NCI-H69 (cell line): ENCODE data around the gene EME2.
"Not testable (repeated sequence)": the region's sequence is repeated elsewhere in the genome, so short reads cannot be mapped to it uniquely, and the experiment has no call there.

Experiments used
- DNase-seq: peaks from one replicate; lab custom pipeline; 2025; lab: John Stamatoyannopoulos, UW

EME2 gene, protein sequence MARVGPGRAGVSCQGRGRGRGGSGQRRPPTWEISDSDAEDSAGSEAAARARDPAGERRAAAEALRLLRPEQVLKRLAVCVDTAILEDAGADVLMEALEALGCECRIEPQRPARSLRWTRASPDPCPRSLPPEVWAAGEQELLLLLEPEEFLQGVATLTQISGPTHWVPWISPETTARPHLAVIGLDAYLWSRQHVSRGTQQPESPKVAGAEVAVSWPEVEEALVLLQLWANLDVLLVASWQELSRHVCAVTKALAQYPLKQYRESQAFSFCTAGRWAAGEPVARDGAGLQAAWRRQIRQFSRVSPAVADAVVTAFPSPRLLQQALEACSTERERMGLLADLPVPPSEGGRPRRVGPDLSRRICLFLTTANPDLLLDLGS

DNA sequence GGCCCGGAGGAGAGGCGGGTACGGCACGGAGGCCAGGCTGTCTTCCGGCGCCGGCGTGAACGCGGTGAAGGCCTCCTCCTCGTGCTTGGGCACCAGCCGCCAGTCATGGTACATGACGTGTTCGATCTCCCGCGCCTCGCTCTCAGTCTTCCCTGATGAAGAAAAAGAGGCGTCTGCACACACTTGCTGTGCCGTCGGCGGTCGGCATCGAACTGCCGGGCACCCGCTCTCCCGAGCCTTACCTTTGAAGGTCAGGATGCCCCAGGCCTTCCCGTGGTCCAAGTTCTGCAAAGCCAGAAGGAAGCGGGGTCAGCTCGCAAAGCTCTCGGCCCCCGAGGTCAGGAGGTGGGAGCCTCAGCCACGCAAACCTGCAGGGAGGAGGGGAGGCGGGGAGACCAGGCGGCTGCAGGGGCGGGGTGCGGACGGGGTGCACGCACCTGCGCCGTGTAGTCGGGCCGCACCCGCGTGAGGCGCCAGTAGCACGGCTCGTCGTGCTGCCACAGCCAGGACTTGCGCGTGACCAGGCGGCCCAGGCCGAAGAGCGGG, at the start of gene EME2:
TSS of gene EME2 (plus strand) at position 449 of the 546 bp plus-strand sequence. CDS start 418 bp downstream, outside the sequence.
- DNase-seq, result peak; percentile 75

DNA sequence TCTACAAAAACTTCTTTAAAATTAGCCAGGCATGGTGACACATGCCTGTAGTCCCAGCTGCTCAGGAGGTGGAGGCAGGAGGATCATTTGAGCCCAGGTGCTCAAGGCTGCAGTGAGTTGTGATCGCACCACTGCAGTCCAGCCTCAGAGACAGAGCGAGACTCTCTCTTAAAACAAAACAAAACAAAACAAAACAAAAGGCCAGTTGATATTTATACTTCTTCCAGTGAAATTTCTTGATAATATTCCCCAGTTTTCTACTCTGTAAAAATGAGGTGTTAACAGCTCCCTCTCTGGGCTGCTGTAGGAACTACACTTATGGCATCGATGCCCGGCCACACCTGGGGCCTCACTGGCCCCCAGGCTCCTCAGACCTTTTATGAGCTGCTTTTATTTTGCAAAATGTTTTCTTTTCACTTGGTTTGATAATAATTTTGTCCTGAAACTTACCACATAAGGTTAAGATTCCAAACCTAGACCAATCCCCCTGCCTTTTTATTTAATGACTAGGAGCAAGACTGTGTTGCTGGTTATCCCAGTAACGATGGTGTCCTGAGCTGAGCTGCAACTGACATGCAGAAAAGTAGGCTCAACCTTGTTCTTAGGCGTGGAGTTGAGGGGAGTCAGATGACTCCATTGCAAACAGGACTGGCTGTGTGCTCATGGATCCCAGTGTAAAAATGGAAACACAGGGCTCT, 49.0 kb upstream of the EME2 start:
- DNase-seq, result peak; percentile 51

DNA sequence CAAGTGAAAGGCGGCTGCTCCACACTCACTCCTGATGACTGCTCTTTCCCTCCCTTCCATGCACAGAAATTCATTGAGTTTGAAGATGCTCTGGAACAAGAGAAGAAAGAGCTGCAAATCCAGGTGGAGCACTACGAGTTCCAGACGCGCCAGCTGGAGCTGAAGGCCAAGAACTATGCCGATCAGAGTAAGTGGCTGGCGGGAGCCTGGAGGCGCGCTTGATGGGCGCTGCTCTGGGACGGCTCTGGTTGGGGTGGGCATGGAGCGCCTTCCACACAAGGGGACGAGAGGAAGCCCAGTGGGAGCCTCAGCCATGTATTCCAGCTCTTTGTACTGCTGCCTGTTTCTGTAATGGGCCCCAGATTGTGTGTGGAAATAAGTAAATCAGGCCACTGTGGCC, 48.1 kb upstream of the EME2 start:
- DNase-seq, result no peak

DNA sequence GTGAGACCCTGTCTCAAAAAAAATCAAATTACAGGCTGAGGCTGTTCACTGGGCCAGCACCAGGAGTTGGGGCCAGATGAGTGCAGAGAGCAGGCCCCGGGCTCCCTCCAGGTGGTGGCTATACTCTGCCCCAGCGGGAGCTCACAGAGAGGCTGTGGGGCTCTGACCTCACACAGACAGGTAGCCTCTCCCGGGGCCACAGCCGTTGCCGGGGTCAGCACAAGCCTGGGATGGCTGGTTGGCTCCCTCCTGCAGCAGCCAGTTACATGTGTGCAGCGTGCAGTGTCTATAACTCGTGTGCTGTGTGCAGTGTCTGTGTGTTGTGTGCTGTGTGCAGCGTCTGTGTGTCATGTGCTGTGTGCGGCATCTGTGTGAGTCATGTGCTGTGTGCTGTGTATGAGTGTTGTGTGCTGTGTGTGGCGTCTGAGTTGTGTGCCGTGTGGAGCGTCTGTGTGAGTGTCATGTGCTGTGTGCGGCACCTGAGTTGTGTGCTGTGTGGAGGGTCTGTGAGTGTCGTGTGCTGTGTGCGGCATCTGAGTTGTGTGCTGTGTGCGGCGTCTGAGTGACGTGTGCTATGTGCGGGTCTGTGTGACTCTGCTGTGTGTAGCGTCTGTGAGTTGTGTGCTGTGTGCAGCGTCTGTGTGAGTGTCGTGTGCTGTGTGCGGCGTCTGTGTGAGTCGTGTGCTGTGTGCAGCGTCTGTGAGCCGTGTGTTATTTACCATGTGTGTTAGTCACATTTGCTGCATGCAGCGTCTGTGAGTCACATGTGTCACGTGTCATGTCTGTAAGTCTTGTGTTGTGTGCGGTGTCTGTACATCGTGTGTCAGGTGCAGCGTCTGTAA, 45.7 kb upstream of the EME2 start:
- DNase-seq, result no peak

DNA sequence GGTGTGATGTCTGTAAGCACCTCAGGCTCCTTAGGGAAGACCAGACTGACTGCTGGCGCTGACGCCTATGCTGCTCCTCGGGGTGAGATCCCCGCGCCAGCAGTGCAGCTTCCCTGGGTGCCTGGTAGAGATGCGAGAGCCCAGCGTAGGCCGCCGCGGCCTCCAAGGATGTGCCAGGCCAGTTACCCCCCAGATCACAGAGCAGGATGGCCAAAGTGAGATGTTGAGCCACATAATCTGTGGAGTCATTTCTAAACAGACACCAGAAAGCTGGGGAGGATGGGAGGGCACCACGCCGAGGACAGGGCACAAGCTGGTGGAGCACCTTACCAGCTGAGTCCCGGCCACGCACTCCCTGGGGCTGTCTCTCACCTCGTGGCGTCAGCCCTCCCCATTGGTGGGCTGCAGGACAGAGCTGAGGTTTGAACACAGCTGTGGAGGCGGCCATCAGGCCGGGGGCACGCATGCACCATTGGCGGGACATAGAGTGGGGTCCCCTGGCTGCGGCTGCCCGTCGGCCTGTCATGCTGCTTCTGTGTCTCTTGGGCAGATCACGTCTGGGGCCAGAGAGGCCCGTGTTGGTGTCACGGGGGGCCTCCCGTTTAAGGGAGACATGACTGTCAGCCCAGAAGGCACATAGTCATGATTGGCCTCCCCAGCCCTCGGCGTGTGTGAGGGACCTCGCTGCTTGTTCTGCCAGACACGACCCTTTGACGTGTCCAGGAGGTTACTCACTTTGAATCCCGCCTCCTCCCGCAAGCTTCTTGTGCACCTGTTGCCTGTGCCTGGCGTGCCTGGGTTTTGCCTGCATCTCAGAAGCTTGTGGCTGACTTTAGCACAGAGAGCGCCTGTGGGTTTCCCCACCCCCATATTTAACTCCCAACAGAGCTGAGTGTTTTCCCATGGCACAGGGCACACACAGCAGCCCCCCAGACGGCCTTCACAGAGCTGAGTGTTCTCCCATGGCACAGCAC, 44.7 kb upstream of the EME2 start:
- DNase-seq, result no peak

DNA sequence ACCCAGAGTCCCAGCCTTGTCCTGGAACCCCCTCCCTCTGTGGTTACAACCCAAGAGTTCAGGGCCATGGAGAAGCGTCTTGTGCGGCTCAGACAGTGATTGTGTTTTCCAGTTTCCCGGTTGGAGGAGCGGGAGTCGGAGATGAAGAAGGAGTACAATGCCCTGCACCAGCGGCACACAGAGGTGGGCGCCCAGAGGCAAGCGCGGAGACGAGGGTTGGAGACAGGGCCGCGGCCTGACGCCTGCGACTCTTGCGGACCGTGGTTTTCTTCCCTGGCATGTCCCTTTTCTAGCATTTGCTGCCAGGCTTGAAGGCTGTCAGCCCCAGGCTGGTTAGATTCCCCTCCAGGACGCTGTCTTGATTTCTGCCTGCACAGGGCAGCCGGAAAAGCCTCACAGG, 43.6 kb upstream of the EME2 start:
- no peak for DNase-seq

DNA sequence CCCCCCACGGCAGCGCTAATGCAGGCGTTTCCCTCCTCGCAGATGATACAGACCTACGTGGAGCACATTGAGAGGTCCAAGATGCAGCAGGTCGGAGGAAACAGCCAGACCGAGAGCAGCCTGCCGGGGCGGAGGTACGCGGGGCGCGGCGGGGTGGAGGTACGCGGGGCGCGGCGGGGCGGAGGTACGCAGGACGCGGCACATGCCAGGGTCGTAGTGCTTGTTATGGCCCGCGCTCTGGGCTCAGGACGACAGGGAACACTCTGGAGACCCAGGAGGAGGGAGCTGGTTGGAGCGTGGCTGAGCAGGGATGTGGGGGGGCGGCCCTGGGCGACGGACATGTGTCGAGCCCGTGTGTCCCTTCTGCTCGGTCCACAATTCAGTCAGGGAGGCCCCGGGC, 43.2 kb upstream of the EME2 start:
- DNase-seq, result no peak

DNA sequence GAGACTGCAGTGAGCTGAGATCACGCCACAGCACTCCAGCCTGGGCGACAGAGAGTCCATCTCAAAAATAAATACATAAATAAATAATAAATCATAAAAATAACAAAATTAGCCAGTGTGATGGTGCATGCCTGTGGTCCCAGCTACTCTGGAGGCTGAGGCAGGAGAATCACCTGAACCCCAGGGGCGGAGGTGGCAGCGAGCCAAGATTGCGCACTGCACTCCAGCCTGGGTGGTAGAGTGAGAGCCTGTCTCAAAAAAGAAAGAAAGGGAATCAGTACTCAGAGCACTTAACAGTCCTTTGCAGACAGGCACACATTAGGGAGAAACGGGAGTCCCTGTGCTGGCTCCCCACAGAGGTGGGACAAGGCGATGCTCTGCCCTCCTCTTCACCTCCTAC, 41.5 kb upstream of the EME2 start:
- DNase-seq, result no peak

DNA sequence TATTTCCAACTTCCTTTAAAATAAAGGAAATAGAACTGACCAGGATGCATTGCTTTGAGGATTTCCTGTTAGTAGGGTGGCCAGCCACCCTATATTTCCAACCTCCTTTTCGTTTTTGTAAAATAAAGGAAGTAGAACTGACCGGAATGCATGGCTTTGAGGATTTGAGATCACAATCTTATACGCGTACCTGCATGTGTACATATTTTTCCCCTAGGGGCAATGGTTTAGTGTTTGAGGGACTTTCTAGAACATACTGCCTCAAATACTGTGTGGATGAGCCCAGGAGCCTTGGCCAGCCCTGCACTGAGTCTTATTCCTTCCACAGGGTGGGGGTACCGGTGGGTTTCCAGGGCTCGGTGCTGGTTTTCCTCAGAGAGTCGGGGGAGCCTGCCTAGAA, 41.0 kb upstream of the EME2 start:
- no peak for DNase-seq

DNA sequence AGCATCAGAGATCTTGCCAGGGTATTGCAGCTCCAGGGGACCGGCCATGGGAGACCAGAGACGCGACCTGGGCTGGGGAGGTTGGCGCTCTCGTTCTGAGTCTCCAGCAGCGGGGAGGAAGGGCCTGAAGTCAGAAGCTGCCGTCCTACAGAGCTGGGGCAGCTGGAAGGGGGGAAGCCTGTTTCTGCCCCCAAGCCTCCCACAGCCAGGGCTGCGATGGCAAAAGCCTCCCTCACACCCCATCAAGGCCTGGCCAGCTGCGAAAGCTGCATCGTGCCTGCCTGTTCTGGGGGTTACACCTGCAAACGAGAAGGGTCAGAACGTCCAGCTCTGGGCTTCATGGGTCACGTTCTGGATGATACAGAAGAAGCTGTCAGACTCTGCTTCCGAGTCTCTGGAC, 40.5 kb upstream of the EME2 start:
- no peak for DNase-seq

DNA sequence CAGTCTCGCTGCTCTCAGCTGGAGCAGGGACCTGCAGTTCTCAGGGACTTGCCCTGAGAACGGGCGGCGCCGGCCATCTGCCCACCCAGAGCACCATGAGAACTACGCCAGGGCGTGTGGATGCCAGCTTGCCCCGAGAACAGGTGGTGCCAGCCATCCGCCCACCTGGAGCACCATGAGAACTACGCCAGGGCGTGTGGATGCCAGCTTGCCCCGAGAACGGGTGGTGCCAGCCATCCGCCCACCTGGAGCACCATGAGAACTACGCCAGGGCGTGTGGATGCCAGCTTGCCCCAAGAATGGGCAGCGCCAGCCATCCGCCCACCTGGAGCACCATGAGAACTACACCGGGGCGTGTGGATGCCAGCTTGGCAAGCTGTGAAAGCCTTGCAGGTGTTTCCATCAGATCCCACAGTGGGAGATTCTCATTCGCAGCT, 40.0 kb upstream of the EME2 start:
- DNase-seq, result not testable (repeated sequence)

DNA sequence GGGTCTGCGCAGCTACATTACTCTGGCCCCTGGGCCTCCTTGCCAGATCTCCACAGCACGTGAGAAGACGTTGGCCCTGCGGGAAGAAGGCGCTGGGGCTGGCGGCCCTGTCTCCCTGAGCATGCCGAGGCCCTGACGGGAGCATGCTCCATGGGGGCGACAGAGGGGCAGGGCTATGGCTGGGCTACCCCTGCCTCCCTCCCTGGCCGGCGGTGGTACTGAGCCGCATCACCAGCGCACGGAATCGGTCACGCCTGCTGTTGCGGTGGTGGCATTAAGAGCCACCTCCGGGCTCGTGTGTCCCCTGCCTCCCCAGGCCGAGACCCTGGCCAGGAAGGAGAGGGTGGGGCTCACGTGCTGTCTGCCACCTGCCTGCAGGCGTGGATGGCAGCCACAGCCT, 38.5 kb upstream of the EME2 start:
- DNase-seq, result no peak

DNA sequence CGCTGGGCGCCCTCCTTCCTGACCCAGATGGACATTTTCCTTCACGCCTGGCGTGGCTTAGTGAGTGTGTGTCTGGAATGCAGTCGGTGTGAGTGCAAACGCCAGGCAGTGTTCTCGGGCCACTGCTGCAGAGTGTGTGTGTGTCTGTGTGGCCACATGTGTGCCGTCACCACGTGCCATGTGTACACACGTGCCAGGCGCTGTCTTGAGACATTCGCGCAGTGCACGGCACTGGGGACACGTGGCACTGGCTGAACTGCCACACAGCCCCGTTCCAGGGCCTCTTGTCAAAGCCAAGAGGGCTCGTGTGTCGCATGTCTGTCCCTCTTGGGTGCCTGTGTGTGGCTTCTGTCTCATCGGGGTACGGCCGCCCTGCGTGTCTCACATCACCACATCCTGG, 37.8 kb upstream of the EME2 start:
- DNase-seq, result no peak

DNA sequence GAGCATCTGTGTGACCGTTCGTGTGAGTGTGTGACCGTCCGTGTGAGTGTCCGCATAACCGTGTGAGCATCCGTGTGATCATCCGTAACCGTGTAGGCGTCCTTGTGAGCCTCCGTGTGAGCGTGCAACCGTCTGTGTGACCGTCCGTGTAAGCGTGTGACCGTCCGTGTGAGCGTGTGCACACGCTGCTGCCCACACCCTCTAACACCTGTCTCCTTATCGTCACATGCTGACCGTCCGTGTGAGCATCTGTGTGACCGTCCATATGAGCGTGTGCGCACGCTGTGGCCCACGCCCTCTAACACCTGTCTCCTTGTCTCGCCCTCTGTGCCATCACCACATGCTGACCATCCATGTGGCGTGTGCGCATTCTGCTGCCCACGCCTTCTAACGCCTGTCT, 32.4 kb upstream of the EME2 start:
- no peak for DNase-seq

DNA sequence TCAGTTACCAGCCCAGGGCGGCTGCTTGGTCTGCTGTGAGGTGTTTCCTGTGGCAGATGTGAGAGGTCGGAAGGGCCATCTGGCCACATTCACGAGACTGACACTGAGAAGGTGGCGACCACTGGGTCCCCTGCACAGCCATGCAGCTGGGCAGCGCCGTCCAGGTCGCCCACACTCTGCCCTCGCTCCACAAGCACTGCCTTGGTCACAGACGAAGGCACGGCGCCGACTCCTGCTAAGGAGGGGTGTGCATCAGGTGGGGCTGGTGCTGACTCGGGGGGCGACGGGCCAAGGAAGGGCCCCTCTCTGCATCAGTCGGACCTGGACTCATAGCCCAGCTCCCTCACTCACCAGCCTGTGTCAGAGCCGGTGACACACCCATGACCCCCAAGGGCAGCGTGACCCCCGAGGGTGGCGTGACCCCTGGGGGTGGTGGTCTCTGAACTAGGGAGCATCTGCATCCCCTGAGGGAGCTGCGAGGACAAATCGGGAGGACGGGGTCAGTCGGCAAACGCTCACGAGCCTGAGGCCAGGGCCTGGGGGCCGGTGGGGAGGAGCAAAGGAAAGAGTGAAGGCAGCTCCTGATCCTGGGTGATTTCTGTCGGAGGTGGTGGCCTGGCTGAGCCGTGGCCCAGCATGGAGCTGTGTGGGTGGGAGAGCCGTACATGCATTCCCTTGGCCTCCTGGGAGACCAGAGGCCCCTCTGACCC, 31.7 kb upstream of the EME2 start:
- DNase-seq, result no peak

DNA sequence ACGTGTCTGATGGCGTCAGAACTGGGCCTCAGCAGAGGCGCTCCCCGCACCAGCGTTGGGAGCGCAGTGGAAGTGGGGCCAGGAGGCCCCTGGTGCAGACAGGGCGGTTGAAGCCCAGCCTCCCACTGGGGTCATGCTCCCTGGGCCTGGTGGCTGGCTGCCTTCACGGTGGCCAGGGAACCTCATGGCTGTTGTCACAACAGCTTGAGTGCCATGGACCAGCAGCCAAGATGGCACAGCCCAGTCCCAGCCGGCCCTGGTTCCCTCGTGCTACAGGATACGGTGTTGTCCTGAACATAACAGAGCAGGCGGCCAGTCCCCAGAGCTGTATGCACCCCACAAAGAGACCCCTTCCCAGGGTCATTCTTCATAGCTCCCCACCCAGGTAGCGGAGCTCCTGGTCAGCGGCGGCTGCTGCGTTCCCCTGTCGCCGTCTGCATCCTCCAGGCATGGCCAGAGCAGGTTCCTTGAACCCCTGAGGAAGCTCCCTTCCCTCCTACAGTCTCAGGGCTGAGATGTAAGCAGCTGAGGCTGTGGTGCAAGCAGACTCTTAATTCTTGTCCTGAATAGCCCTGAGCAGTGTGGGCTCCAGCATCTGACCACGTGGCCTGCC, 31.0 kb upstream of the EME2 start:
- no peak for DNase-seq

DNA sequence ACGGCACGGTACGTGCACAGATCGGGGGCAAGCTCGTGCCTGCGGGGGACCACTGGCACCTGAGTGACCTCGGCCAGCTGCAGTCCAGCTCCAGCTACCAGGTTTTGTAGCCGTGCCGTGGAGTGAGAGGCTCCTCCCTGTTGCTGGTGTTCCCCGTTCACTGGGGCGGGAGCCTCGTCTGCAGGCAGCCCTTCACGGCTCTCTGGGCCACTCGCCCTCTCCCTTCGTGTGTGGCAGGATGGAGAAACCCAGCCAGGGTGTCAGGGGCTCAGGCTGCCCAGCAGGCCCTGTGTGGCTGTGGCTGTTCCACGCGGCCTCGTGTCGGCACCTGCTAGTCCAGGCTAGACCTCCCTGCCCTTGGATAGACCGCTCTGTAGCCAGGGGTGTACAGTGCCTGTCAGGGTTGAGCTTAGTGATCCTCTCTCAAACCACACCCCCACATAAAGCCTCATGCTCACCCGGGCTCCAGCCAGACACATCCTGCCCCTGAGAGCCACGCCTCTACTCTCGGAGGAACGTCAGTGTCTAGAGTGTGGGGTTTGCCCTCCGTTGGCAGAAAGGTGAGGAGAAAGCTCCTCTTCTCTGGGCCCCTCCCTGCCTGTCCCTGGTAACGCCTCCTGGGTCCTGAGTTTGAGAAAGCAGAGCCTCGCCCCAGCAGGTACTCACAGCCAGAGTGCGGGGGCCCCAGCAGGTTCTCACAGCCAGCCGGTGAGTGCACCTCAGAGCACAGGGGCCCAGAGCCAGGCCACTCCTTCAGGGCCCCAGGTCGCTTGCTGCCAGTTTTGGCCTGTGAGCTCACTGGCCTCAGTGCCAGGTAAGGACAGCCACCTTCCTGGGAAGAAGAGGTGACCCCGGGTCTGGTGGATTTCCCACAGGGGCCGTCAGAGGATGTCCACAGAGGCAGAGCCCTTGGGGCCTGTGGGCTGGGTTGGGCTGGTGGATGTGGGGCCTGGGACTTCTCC, 29.0 kb upstream of the EME2 start:
- DNase-seq, result no peak

DNA sequence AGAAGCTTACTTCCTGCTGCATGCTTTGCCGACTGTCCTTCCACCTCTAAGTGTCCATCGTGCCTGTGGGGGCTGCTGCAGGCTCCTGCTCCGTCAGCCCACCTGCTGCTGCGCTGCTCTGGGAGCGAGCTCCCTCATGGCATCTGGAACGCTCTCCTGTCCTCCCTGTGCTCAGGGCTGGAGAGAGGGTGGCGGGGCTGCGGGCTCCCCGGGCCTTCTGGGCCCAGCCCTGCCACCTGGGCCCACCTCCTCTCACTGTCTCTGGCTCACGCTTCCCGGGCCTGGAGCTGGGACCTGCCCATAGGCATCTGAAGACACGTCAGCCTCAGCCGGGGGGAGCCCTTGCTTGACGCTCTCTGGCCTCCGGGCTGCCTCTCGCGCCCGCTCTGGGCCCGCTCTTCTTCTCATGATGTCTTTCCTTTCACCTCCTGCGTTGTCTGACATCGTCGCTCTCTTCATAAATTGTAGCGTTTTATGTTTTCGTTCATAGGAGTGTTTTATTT, 28.2 kb upstream of the EME2 start:
- no peak for DNase-seq
